Urothelium cell line (cell line): Measurements from ENCODE around the gene UVRAG.

Experiments
- DNase-seq: peaks from one replicate; pipeline ENCODE4 v3.0.0; 2011; ENCODE audit warnings: low spot score, mixed read lengths
- FAIRE-seq: peaks from 2 replicates; lab custom pipeline; 2011; peaks lifted over from hg19 to GRCh38; lab: Jason Lieb, UNC

UVRAG gene

GRCh38 chr11:75814677-75815344, at the start of gene UVRAG:
TSS of gene UVRAG (plus strand) at chr11:75815210. CDS start at chr11:75815408, 198 bp downstream.
- DNase-seq (peak; percentile 98), FAIRE-seq (no peak)

- no peak for FAIRE-seq
- no peak for DNase-seq
These were observed 48.4 kb upstream of the UVRAG start for GRCh38 chr11:75766443-75767227.

GRCh38 chr11:75767228-75767572, 47.8 kb upstream of the UVRAG start:
- FAIRE-seq = no peak
- DNase-seq = no peak

- no peak for DNase-seq
- FAIRE-seq = no peak
These were observed 47.3 kb upstream of the UVRAG start for GRCh38 chr11:75767793-75768111.

GRCh38 chr11:75768112-75768908, 46.7 kb upstream of the UVRAG start, which contains the start of gene DGAT2:
TSS of gene DGAT2 (plus strand) at chr11:75768778. CDS start at chr11:75768992, 214 bp downstream.
- FAIRE-seq (no peak), DNase-seq (peak; percentile 91)

GRCh38 chr11:75768909-75769771, 45.9 kb upstream of the UVRAG start:
- peak; percentile 28 for DNase-seq
- FAIRE-seq = no peak

- FAIRE-seq (no peak), DNase-seq (no peak)
These were observed 44.9 kb upstream of the UVRAG start for GRCh38 chr11:75770102-75770501.

- no peak for FAIRE-seq
- DNase-seq = no peak
These were observed 43.2 kb upstream of the UVRAG start for GRCh38 chr11:75771646-75772410.

GRCh38 chr11:75773595-75774353, 41.2 kb upstream of the UVRAG start:
- no peak for FAIRE-seq
- no peak for DNase-seq

GRCh38 chr11:75775056-75775455, 40.0 kb upstream of the UVRAG start:
- FAIRE-seq = no peak

GRCh38 chr11:75776546-75776945, 38.5 kb upstream of the UVRAG start:
- no peak for FAIRE-seq
- DNase-seq = no peak

More at GRCh38 chr11:75775056-75775455, 40.0 kb upstream of the UVRAG start:
- DNase-seq = no peak

- FAIRE-seq (no peak), DNase-seq (peak; percentile 40)
These were observed 37.4 kb upstream of the UVRAG start for GRCh38 chr11:75777461-75778110.

- no peak for DNase-seq
- FAIRE-seq = no peak
These were observed 36.0 kb upstream of the UVRAG start for GRCh38 chr11:75778962-75779361.

GRCh38 chr11:75779960-75780359, 35.0 kb upstream of the UVRAG start:
- no peak for DNase-seq

GRCh38 chr11:75780888-75781287, 34.1 kb upstream of the UVRAG start:
- FAIRE-seq = no peak

More at GRCh38 chr11:75779960-75780359, 35.0 kb upstream of the UVRAG start:
- no peak for FAIRE-seq

GRCh38 chr11:75781296-75781695, 33.7 kb upstream of the UVRAG start:
- no peak for FAIRE-seq
- no peak for DNase-seq

More at GRCh38 chr11:75780888-75781287, 34.1 kb upstream of the UVRAG start:
- no peak for DNase-seq

- DNase-seq = no peak
- FAIRE-seq = no peak
These were observed 33.2 kb upstream of the UVRAG start for GRCh38 chr11:75781831-75782230.

GRCh38 chr11:75782540-75783263, 32.3 kb upstream of the UVRAG start:
- FAIRE-seq (no peak), DNase-seq (no peak)
